Esophagus squamous epithelium (tissue), 4 donors: ENCODE data around the gene PPM1D.

ENCODE experiments used
- CTCF ChIP-seq, 6 experiments: fragments of 450-650 bp in 4 of 6; fragments of 200-600 bp in 2 of 6; sonication (generic) in 2 of 6; IDR thresholded peaks; one replicate each; pipeline ENCODE4 v1.5.1; 2016 to 2019; ENCODE audit warnings: antibody characterized with exemption in 6 of 6, mild to moderate bottlenecking in 4 of 6, moderate library complexity in 4 of 6
- POLR2A ChIP-seq, 4 donors: fragments of 450-650 bp; IDR thresholded peaks; one replicate each; pipeline ENCODE4 v1.6.1; 2017; ENCODE audit warnings: antibody characterized with exemption in 4 of 4, mild to moderate bottlenecking in 4 of 4, moderate library complexity in 3 of 4

DNA sequence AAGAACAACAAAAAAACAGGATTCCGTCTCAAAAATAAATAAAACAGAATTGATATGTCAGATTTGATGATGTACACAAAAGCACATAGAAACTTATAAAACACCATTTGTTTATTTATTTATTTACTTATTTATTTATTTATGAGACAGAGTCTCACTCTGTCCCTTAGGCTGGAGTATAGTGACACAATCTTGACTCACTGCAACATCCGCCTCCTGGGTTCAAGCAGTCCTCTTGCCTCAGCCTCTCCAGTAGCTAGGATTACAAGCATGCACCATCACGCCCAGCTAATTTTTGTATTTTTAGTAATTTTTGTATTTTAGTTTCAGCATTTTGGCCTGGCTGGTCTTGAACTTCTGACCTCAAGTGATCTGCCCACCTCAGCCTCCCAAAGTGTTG is 99.1 kb downstream of the PPM1D start:
- TF ChIP-seq POLR2A (IDR thresholded peaks at IDR 0.05) = no peak
- TF ChIP-seq CTCF (IDR thresholded peaks at IDR 0.05) = no peak
